HFF-Myc (cell line): ENCODE results near the gene GARS1.

ENCODE experiments used
- DNase-seq: peaks from one replicate; pipeline ENCODE4 v3.0.0-alpha.2; 2011; ENCODE audit warnings: low read depth; ENCODE audit errors: extremely low read depth
- H3K4me3 ChIP-seq: replicated peaks from 2 replicates; pipeline ENCODE4 v1.5.1; 2011; ENCODE audit warnings: low read depth, mild to moderate bottlenecking, control low read depth, low read length
- TF ChIP-seq, protein P1 (sequence below): IDR thresholded peaks from 2 replicates; pipeline ENCODE4 v1.5.1; 2012; ENCODE audit warnings: mild to moderate bottlenecking, low read depth, low read length, control low read depth; ENCODE audit errors: missing control alignments

Gene GARS1

DNA sequence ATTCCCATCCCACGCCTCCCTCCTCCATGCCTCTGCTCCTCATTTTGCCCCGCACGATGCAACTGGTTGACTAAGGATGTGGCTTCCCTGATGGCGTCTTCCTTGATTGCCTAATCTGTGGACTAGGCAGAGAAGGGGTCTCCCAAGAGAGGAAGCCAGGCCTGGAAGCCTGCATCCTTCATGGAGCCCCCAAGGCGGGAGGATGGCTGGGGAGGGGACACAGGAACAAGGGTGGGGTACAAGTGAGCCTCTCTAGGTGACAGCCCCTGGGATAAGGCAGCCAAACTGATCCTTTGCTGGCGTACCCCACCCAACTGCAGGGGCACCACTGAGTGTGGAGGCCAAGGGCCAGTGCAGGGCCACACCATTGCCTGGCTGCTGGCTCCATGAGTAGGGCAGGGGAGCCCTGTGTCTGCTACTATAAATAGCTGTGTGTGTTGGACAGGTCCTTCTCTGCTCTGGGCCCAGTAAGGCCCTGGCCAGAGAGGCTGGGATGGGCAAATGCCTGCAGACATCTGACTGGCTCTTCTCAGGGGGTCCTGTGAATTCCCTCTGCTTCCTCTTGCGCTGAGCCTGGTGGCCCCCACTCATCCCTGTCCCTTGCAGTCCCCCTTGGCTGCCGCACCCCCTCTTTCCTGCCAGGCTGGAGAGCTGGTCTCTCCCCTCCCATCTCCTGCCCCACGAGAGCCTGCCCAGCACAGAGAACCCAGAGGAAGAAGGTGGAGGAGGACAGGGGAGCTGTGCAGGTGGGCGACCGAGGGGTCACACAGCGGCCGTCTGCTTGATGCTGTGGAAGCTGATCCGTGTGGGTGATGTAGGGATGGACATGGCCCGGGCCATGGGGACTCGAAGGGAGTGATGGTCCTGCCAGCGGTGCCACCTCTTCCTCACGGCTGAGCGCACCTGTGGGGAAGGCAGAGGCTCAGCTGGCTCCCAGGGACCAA, 58.3 kb downstream of the GARS1 start:
- DNase-seq, result no peak
- H3K4me3 ChIP-seq, result no peak overlapping the region
- TF ChIP-seq, protein P1, sequence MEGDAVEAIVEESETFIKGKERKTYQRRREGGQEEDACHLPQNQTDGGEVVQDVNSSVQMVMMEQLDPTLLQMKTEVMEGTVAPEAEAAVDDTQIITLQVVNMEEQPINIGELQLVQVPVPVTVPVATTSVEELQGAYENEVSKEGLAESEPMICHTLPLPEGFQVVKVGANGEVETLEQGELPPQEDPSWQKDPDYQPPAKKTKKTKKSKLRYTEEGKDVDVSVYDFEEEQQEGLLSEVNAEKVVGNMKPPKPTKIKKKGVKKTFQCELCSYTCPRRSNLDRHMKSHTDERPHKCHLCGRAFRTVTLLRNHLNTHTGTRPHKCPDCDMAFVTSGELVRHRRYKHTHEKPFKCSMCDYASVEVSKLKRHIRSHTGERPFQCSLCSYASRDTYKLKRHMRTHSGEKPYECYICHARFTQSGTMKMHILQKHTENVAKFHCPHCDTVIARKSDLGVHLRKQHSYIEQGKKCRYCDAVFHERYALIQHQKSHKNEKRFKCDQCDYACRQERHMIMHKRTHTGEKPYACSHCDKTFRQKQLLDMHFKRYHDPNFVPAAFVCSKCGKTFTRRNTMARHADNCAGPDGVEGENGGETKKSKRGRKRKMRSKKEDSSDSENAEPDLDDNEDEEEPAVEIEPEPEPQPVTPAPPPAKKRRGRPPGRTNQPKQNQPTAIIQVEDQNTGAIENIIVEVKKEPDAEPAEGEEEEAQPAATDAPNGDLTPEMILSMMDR, result no peak

GRCh38 chr7:30654296-30655090, 59.8 kb downstream of the GARS1 start:
- no peak for DNase-seq
- H3K4me3 ChIP-seq, result no peak overlapping the region
- TF ChIP-seq, protein P1, result no peak

DNA sequence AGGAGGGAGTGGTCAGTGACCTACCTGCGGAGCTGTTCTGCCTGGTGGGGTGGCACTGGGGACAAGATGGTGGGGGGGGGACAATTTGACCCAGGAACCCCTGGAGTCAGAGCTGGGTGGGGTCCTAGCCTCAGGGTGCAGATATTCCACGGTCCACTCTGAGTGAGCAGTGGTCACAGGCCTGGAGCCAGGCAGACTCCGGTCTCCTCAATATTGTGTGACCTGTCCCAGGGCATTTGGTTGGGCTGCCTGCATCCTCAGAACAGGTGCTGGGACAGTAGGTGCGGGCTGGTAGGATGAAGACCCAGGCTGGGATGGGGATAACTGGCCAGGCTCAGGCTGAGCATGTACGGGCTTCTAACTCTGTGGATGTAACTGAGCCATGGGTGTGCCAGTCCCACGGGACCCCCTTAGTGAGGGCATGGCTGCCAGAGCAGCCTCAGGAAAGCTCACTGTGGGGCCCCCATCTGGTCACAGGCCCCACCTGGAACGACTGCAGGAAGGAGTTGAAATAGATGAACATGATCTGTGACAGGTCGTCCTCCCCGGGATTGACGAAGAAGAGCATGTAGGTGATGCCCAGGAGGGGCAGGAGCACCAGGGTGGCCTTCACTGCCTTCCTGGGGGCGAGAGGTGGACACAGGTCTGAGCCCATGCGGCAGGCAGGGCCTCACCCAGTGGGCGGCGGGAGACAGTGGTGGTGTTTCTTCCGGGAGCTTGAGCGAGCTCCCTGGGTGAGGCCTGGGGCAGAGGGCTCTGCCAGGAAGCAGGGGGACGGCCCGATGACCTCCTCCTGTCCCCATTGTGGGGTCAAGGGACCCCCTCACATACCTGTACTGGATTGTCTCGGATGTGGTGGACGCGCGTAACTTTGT, 60.7 kb downstream of the GARS1 start:
- TF ChIP-seq, protein P1, result no peak
- H3K4me3 ChIP-seq, result no peak overlapping the region

DNA sequence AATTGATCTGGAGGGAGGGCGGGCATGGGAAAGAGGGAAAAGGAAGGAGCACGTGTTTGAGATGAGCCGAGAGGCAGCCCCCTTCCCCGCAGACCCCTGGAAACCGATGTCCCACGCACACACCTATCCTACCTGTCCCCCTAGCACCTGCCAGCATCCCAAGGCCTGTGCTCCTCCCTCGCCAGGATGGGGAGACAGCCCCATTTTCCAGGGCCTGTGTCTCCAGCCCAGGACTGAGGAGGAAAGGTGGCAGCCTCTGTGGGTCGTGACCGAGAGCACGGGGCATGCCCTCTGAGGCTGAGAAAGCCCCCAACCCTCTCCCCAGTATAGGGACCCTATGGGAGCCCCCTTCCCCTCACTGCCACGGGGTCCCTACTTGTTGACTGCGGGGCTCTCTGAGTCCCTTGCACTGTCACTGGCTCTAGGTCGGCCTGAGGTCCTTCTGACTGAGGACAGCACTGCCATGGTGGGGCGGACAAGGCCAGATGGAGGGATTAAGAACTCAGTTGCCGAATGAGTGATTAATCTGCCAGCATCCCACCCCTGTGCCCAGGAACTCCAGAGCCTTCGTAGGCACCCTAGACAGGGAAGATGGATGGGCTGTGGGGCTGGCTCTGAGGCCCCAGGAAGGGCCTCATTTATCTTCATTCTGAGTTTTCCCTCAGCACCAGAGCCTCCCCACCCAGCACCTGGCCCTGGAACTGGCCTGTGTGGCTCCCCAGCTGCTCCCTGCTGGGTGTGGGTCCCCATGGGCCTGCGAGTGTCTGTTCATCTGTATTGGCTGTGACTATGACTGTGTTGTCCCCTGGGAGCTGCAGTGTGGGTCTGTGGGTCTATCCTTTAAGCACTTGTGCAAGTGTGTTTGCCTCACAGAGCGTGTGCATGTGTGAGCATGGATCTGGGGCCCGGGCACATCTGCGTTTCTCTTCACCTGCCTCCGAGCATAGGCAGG, 61.6 kb downstream of the GARS1 start:
- H3K4me3 ChIP-seq, result no peak overlapping the region
- TF ChIP-seq, protein P1, result no peak
- no peak for DNase-seq

More for the DNA sequence above, 60.7 kb downstream of the GARS1 start:
- no peak for DNase-seq

- TF ChIP-seq, protein P1, result no peak
- H3K4me3 ChIP-seq, result no peak overlapping the region
- no peak for DNase-seq
Measured at GRCh38 chr7:30657131-30657530, 62.5 kb downstream of the GARS1 start.
